Lung (tissue), 12 donors: ENCODE data around the gene OR4Q3. TPM values are rescaled to one million over a fixed set of nuclear protein-coding genes. Genes with fewer than 3 reads are reported as not detected.
"Not testable (repeated sequence)": the region's sequence is repeated elsewhere in the genome, so short reads cannot be mapped to it uniquely, and the experiment has no call there.

Source experiments
- ATAC-seq: fragments of 200-7000 bp; cut with Tn5 transposase; one replicate; pipeline ENCODE4 v1.9.1; 2020; ENCODE audit warnings: moderate number of reproducible peaks; ENCODE audit not compliant: insufficient read depth, low FRiP score
- DNase-seq, 3 donors: peaks; one replicate each; pipeline ENCODE4 v3.0.0-alpha.2; 2013 to 2017
- H3K27ac ChIP-seq, 2 donors: one replicate each; pipeline ENCODE4 v1.5.1; 2013; ENCODE audit warnings: mild to moderate bottlenecking in 2 of 2, moderate library complexity in 2 of 2, control low read depth in 1 of 2, inconsistent platforms in 1 of 2, low read depth in 1 of 2, low read length in 1 of 2
- H3K27me3 ChIP-seq, 3 donors: one replicate each; pipeline ENCODE4 v1.5.1; 2013; ENCODE audit warnings: low read length in 2 of 3; ENCODE audit not compliant: control insufficient read depth in 3 of 3, insufficient read depth in 3 of 3
- H3K36me3 ChIP-seq, 4 donors: one replicate each; pipeline ENCODE4 v1.5.1; 2013; ENCODE audit warnings: low read length in 4 of 4, mild to moderate bottlenecking in 1 of 4, moderate library complexity in 1 of 4; ENCODE audit not compliant: control insufficient read depth in 4 of 4, insufficient read depth in 4 of 4
- H3K4me1 ChIP-seq, 5 donors: one replicate each; pipeline ENCODE4 v1.5.1; 2013; ENCODE audit warnings: low read length in 5 of 5, mild to moderate bottlenecking in 2 of 5, moderate library complexity in 1 of 5; ENCODE audit not compliant: control insufficient read depth in 5 of 5, insufficient read depth in 5 of 5
- H3K4me3 ChIP-seq: one replicate; pipeline ENCODE4 v1.5.1; 2013; ENCODE audit warnings: mild to moderate bottlenecking, control low read depth, moderate library complexity
- H3K9ac ChIP-seq, 2 donors: one replicate each; pipeline ENCODE4 v1.5.1; 2013; ENCODE audit warnings: low read length in 2 of 2, control low read depth in 1 of 2; ENCODE audit not compliant: insufficient read depth in 1 of 2
- H3K9me3 ChIP-seq, 4 donors: one replicate each; pipeline ENCODE4 v1.5.1; 2013; ENCODE audit warnings: low read length in 3 of 4, mild to moderate bottlenecking in 1 of 4, moderate library complexity in 1 of 4; ENCODE audit not compliant: control insufficient read depth in 4 of 4, insufficient read depth in 3 of 4
- CTCF ChIP-seq: IDR thresholded peaks from 2 replicates; pipeline ENCODE4 v1.5.1; 2012; ENCODE audit warnings: mild to moderate bottlenecking; ENCODE audit errors: control extremely low read depth, extremely low read depth
- WGBS, 2 donors: extraction: QIAGEN DNeasy Blood & Tissue Kit; methylation state at CpG; one replicate each; pipeline ENCODE4 v1.1.7; 2013; 5-methylcytosine and 5-hydroxymethylcytosine counted together
- polyA plus RNA-seq, 2 donors: library from polyadenylated mRNA; stranded (reverse); fragments of 200-250 nt; gene quantifications; one replicate each; pipeline ENCODE4 v1.2.1, GENCODE V29; 2013
- total RNA-seq, 2 donors: library from RNA; depleted of rRNA in 1 of 2; stranded (reverse); fragments of >200 nt in 1 of 2; gene quantifications; one replicate each; pipeline ENCODE4 v1.2.1, GENCODE V29; 2014 to 2021
- donor health status: control.
- donor health status: control.
- donor health status: Bipolar disorder and iron deficiency.
- donor health status: healthy.
- donor health status: DM: yes; HTN: yes; CAD: no.

Gene OR4Q3
- total and polyA plus RNA-seq, 4 donors = not detected

- no peaks in the 10 kb centered on the region for H3K27me3 ChIP-seq
- no peaks in the 10 kb centered on the region for H3K9me3 ChIP-seq
- WGBS, 2 donors = 28 to 37% methylated on average over 2 of the region's 2 CpGs
- no peak overlapping the region for H3K9ac ChIP-seq
- no peak overlapping the region for H3K4me3 ChIP-seq
- no peak for DNase-seq
- H3K36me3 ChIP-seq = no peaks in the 10 kb centered on the region
- H3K27ac ChIP-seq = no peak overlapping the region
- ATAC-seq = no peak
- TF ChIP-seq CTCF = no peak
- no peaks in the 10 kb centered on the region for H3K4me1 ChIP-seq
Observed at GRCh38 chr14:19754172-19754571, 10.8 kb downstream of the OR4Q3 start.

GRCh38 chr14:19771491-19771890 lies 28.1 kb downstream of the OR4Q3 start:
- 56 to 57% methylated on average over 3 of the region's 3 CpGs for WGBS, 2 donors
- not testable (repeated sequence) for H3K27ac ChIP-seq, ATAC-seq, H3K36me3 ChIP-seq, H3K27me3 ChIP-seq, H3K4me1 ChIP-seq, H3K4me3 ChIP-seq, DNase-seq, H3K9ac ChIP-seq
- peaks cover 0 to 20% (median 6%) of the 10 kb centered on the region in 4 donors for H3K9me3 ChIP-seq

DNA sequence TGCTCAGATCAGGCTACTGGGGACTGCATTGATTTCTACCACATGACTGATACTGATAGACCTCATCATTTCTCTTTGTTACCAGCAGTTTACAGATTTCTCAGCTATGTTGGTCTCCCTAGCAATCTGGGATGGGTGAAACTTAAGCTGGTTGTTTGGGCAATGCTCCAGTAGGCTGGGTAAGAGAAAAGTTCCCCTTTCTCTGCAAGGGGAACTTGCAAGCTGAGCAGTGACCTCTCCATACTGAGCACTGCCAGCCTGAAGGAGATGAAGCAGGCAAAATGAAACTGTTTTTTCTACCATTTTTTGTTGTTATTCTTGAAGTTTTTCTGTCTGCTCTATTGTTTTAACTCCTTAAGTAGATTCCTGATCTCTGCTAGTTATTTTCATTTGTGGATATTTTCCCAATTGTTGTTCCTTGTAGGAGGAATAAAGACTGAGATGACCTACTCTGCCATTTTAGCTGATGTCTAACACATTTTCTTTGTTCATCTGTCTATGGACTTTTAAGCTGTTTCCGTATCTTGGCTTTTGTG lies 28.6 kb downstream of the OR4Q3 start:
- Histone ChIP-seq H3K9ac (no peak overlapping the region), H3K27ac (no peak overlapping the region), H3K9me3 (peaks cover 0 to 20% (median 6%) of the 10 kb centered on the region in 4 donors), H3K4me3 (no peak overlapping the region), H3K27me3 (no peaks in the 10 kb centered on the region), H3K4me1 (no peaks in the 10 kb centered on the region), H3K36me3 (no peaks in the 10 kb centered on the region)
- WGBS, 2 donors = 91 to 96% methylated on average over 1 of the region's 1 CpG
- DNase-seq (no peak), ATAC-seq (no peak)
- no peak for TF ChIP-seq CTCF

DNA sequence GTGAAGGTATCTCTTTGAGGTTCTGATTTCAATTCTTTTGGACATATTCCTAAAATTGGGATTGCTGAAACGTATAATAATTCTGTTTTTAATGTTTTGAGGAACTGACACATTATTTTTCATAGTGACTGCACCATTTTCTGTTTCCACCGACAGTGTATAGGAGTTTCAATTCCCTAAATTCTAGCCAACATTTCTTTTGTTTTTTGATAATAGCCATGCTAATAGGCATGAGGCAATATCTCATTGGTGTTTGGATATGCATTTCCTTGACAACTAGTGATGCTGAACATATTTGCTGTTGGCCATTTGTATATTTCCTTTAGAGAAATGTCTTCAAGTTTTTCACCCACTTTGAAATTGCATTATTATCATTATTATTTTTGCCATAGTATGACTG lies 29.1 kb downstream of the OR4Q3 start:
- WGBS, 2 donors = 39 to 42% methylated on average over 2 of the region's 2 CpGs
- not testable (repeated sequence) for H3K4me3 ChIP-seq, H3K9ac ChIP-seq, ATAC-seq, H3K4me1 ChIP-seq, H3K27me3 ChIP-seq, H3K36me3 ChIP-seq, H3K27ac ChIP-seq, DNase-seq
- H3K9me3 ChIP-seq = peaks cover 0 to 20% (median 6%) of the 10 kb centered on the region in 4 donors

DNA sequence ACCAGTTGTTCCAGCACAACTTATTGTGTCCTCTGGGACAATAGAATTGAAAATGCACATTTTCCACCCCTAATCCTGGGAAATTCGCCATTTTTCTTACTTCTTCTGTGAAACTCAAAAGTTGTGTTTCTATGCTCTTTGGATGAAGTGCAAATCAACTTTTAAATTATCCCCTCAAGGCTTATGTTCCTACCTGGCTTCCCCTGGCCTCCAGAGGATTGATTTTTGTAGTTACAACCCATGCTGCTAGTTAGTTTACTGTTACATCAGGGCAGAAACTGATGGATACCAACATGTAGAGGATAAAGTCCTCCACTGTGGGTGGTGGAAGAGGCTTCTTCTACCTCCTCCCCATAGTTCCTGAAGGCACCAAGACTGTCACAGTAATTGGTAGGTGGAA lies 29.8 kb downstream of the OR4Q3 start, which contains the start of gene OR4M1:
Gene OR4M1, plus strand, starts transcription at position 301 of the 400 bp plus-strand sequence. CDS start 6,819 bp downstream, outside the sequence.
- not testable (repeated sequence) for H3K36me3 ChIP-seq, ATAC-seq, H3K9ac ChIP-seq, H3K27ac ChIP-seq, H3K4me1 ChIP-seq, H3K27me3 ChIP-seq, H3K4me3 ChIP-seq, DNase-seq
- 5 to 14% methylated on average over 1 of the region's 1 CpG for WGBS, 2 donors
- peaks cover 0 to 20% (median 7%) of the 10 kb centered on the region in 4 donors for H3K9me3 ChIP-seq
